H1 (cell line): Measurements from ENCODE around the gene GOSR1. TPM values are rescaled to one million over a fixed set of nuclear protein-coding genes. Genes with fewer than 3 reads are reported as not detected.

Source experiments
- CTCF ChIA-PET: fragments of 300-600 bp; sonication (Branson Sonifier 250); formaldehyde crosslinking; loops from one replicate; lab custom pipeline; 2021; ENCODE audit not compliant: partially characterized antibody; lab: Charles Lee
- POLR2A ChIA-PET: fragments of 300-600 bp; sonication (Branson Sonifier 250); formaldehyde crosslinking; loops from one replicate; lab custom pipeline; 2021; ENCODE audit warnings: inconsistent platforms; ENCODE audit not compliant: partially characterized antibody; lab: Charles Lee
- DNase-seq, 2 experiments: peaks; one replicate each; pipeline versions ENCODE4 v3.0.0 to v3.0.0-alpha.2; 2010 to 2022; ENCODE audit warnings: low spot score in 2 of 2, low read depth in 1 of 2, mixed read lengths in 1 of 2
- FAIRE-seq: peaks from 2 replicates; lab custom pipeline; 2011; peaks lifted over from hg19 to GRCh38; lab: Jason Lieb, UNC
- H2AFZ ChIP-seq: 2 replicates; pipeline ENCODE4 v1.8.1; 2012; ENCODE audit warnings: low read length, inconsistent platforms
- H2AK5ac ChIP-seq: 2 replicates; pipeline ENCODE4 v1.6.1; 2013; ENCODE audit warnings: low read depth, low read length
- H2BK120ac ChIP-seq: replicated peaks from 2 replicates; pipeline ENCODE3; 2013; ENCODE audit warnings: low read depth, low read length, inconsistent platforms
- H2BK12ac ChIP-seq: 2 replicates; pipeline ENCODE4 v1.6.1; 2013; ENCODE audit warnings: low read depth, low read length
- H2BK15ac ChIP-seq: 2 replicates; pipeline ENCODE4 v1.6.1; 2013; ENCODE audit warnings: low read length
- H2BK20ac ChIP-seq: 2 replicates; pipeline ENCODE4 v1.6.1; 2013; ENCODE audit warnings: low read length
- H2BK5ac ChIP-seq: 2 replicates; pipeline ENCODE4 v1.6.1; 2013; ENCODE audit warnings: low read depth, low read length
- H3K14ac ChIP-seq: 2 replicates; pipeline ENCODE4 v1.6.1; 2013; ENCODE audit warnings: inconsistent platforms; ENCODE audit not compliant: insufficient read length
- H3K18ac ChIP-seq: 2 replicates; pipeline ENCODE4 v1.6.1; 2013; ENCODE audit warnings: low read length; ENCODE audit errors: extremely low read depth
- H3K23ac ChIP-seq: 2 replicates; pipeline ENCODE4 v1.6.1; 2013; ENCODE audit warnings: inconsistent platforms; ENCODE audit not compliant: insufficient read length
- H3K23me2 ChIP-seq: 2 replicates; pipeline ENCODE4 v1.6.1; 2013; ENCODE audit warnings: low read depth, low read length
- H3K27ac ChIP-seq: 2 replicates; pipeline ENCODE4 v1.6.1; 2011; ENCODE audit warnings: low read depth, low read length, inconsistent platforms
- H3K27me3 ChIP-seq, 4 experiments: replicated peaks in 1 of 4; 1 replicate in 1 of 4; 2 replicates in 3 of 4; pipeline versions ENCODE4 v1.6.1 to v1.8.1; 2011 to 2013; ENCODE audit warnings: low read length in 3 of 4, mild to moderate bottlenecking in 3 of 4, inconsistent platforms in 2 of 4, mixed read lengths in 2 of 4, moderate library complexity in 1 of 4; ENCODE audit not compliant: control insufficient read depth in 3 of 4, insufficient read depth in 3 of 4; ENCODE audit errors: extremely low read depth in 1 of 4
- H3K36me3 ChIP-seq, 4 experiments: 2 replicates each; pipeline versions ENCODE4 v1.6.1 to v1.8.1; 2011 to 2013; ENCODE audit warnings: mild to moderate bottlenecking in 4 of 4, low read length in 3 of 4, moderate library complexity in 2 of 4, control low read depth in 1 of 4, inconsistent platforms in 1 of 4; ENCODE audit not compliant: insufficient read depth in 4 of 4, control insufficient read depth in 2 of 4
- H3K4ac ChIP-seq: replicated peaks from 2 replicates; pipeline ENCODE3; 2013; ENCODE audit warnings: low read length, low read depth, mixed read lengths, inconsistent platforms; ENCODE audit not compliant: insufficient read length
- H3K4me1 ChIP-seq, 4 experiments: replicated peaks in 1 of 4; 1 replicate in 1 of 4; 2 replicates in 3 of 4; pipeline versions ENCODE4 v1.6.1 to v1.8.1; 2011 to 2013; ENCODE audit warnings: low read length in 3 of 4, inconsistent platforms in 2 of 4, mixed read lengths in 1 of 4; ENCODE audit not compliant: insufficient read depth in 4 of 4, control insufficient read depth in 3 of 4
- H3K4me2 ChIP-seq, 2 experiments: 2 replicates each; pipeline versions ENCODE4 v1.6.1 to v1.8.1; 2011 to 2013; ENCODE audit warnings: low read depth in 2 of 2, low read length in 2 of 2, control low read depth in 1 of 2, inconsistent platforms in 1 of 2, mild to moderate bottlenecking in 1 of 2; ENCODE audit not compliant: insufficient read depth in 1 of 2
- H3K4me3 ChIP-seq, 4 experiments: fragments of 200-600, 300-600 bp in 1 of 4; sonication (generic), shearing (Covaris generic), sonication (Bioruptor Twin) in 1 of 4; 2 replicates each; pipeline versions ENCODE4 v1.5.1 to v1.8.1; 2011 to 2016; ENCODE audit warnings: low read length in 4 of 4, low read depth in 3 of 4, control low read depth in 2 of 4, inconsistent platforms in 2 of 4, mild to moderate bottlenecking in 2 of 4, mixed read lengths in 1 of 4, moderate library complexity in 1 of 4; ENCODE audit not compliant: insufficient read depth in 2 of 4; ENCODE audit errors: extremely low read depth in 1 of 4
- H3K56ac ChIP-seq: replicated peaks from 2 replicates; pipeline ENCODE3; 2013; ENCODE audit warnings: low read depth, mild to moderate bottlenecking, mixed read lengths, low read length, inconsistent platforms; ENCODE audit not compliant: insufficient read length
- H3K79me1 ChIP-seq: 2 replicates; pipeline ENCODE4 v1.6.1; 2013; ENCODE audit warnings: low read depth, low read length, control low read depth
- H3K79me2 ChIP-seq, 2 experiments: 2 replicates each; pipeline versions ENCODE4 v1.6.1 to v1.8.1; 2012 to 2013; ENCODE audit warnings: low read length in 2 of 2, mild to moderate bottlenecking in 2 of 2, inconsistent platforms in 1 of 2; ENCODE audit not compliant: insufficient read depth in 2 of 2, control insufficient read depth in 1 of 2
- H3K9ac ChIP-seq, 4 experiments: replicated peaks in 1 of 4; 1 replicate in 1 of 4; 2 replicates in 3 of 4; pipeline versions ENCODE4 v1.6.1 to v1.8.1; 2011 to 2013; ENCODE audit warnings: low read depth in 3 of 4, low read length in 3 of 4, control low read depth in 2 of 4, mild to moderate bottlenecking in 2 of 4, moderate library complexity in 2 of 4, inconsistent platforms in 1 of 4; ENCODE audit errors: extremely low read depth in 1 of 4
- H3K9me3 ChIP-seq, 2 experiments: 2 replicates each; pipeline versions ENCODE4 v1.6.1 to v1.8.1; 2012 to 2013; ENCODE audit warnings: mild to moderate bottlenecking in 2 of 2, moderate library complexity in 2 of 2, control low read depth in 1 of 2, inconsistent platforms in 1 of 2, low read depth in 1 of 2, low read length in 1 of 2, mixed read lengths in 1 of 2; ENCODE audit not compliant: insufficient read depth in 2 of 2
- H4K20me1 ChIP-seq, 2 experiments: replicated peaks in 1 of 2; 2 replicates each; pipeline versions ENCODE3 to v1.8.1; 2011 to 2013; ENCODE audit warnings: inconsistent platforms in 2 of 2, low read length in 2 of 2, mild to moderate bottlenecking in 1 of 2; ENCODE audit not compliant: insufficient read depth in 2 of 2, control insufficient read depth in 1 of 2
- H4K5ac ChIP-seq: 2 replicates; pipeline ENCODE4 v1.6.1; 2013; ENCODE audit warnings: low read length, low read depth, mixed read lengths, inconsistent platforms; ENCODE audit not compliant: insufficient read length
- H4K8ac ChIP-seq: 2 replicates; pipeline ENCODE4 v1.8.0; 2013; ENCODE audit warnings: mild to moderate bottlenecking, moderate library complexity, low read length, inconsistent platforms; ENCODE audit not compliant: insufficient read depth; ENCODE audit errors: extremely low read depth
- H4K91ac ChIP-seq: replicated peaks from 2 replicates; pipeline ENCODE3; 2013; ENCODE audit warnings: low read length, mixed read lengths, inconsistent platforms; ENCODE audit not compliant: insufficient read length
- CEBPB ChIP-seq: IDR thresholded peaks from 2 replicates; pipeline ENCODE4 v1.6.1; 2012; ENCODE audit warnings: low read depth, low read length
- CREB1 ChIP-seq: IDR thresholded peaks from 2 replicates; pipeline ENCODE4 v1.6.1; 2012; ENCODE audit warnings: inconsistent platforms
- GABPA ChIP-seq: IDR thresholded peaks from 2 replicates; pipeline ENCODE4 v1.6.1; 2011; ENCODE audit warnings: mild to moderate bottlenecking, low read length, moderate library complexity, borderline replicate concordance; ENCODE audit not compliant: insufficient read depth
- SIRT6 ChIP-seq: IDR thresholded peaks from one replicate; pipeline ENCODE4 v1.7.1; 2012; ENCODE audit warnings: low read length, inconsistent platforms
- SIX5 ChIP-seq: IDR thresholded peaks from 2 replicates; pipeline ENCODE4 v1.6.1; 2011; ENCODE audit warnings: mild to moderate bottlenecking, low read depth, low read length
- YY1 ChIP-seq: IDR thresholded peaks from 2 replicates; pipeline ENCODE4 v1.6.1; 2011; ENCODE audit warnings: low read depth, mild to moderate bottlenecking, low read length
- WGBS, 2 experiments: shearing (Covaris generic) in 1 of 2; methylation state at CpG; one replicate each; pipeline versions ENCODE4 v1.1.6 to v1.1.7; 2013 to 2015; ENCODE audit warnings: low lambda C conversion rate in 2 of 2, mixed read lengths in 2 of 2, inconsistent platforms in 1 of 2, low coverage in 1 of 2, missing lambda C conversion rate in 1 of 2; ENCODE audit not compliant: insufficient replicate concordance in 2 of 2, insufficient coverage in 1 of 2, insufficient read length in 1 of 2; ENCODE audit errors: extremely low coverage in 1 of 2, missing lambda C conversion rate in 1 of 2; 5-methylcytosine and 5-hydroxymethylcytosine counted together
- polyA plus RNA-seq, 7 experiments: library from polyadenylated mRNA; depleted of rRNA in 3 of 7; stranded (reverse) in 5 of 7; unstranded in 2 of 7; fragments of >200 nt in 5 of 7; fragments of 200-250 nt in 2 of 7; gene quantifications; 1 replicate in 5 of 7; 2 replicates in 1 of 7; 4 replicates in 1 of 7; pipeline versions ENCODE4 v1.2.1 to v1.2.3, GENCODE V29; 2011 to 2013; ENCODE audit warnings: missing spikeins in 2 of 7, mixed read lengths in 2 of 7
- total RNA-seq: library from RNA; stranded (reverse); fragmentation: NEBNext Ultra II Directional; extraction: Animal tissue kit (Norgen Biotek cat#: 25700); gene quantifications from 2 replicates; pipeline ENCODE4 v1.2.1, GENCODE V29; 2021

GOSR1 gene
- total and polyA plus RNA-seq, 2 of the 8 experiments (the other 6 are each of a cell fraction or from before 2014, with no cell fraction given): 9.2 to 43.3 TPM

- Histone ChIP-seq H3K4ac (no peak overlapping the region), H2AK5ac (no peak overlapping the region), H2BK120ac (no peak overlapping the region), H4K8ac (no peak overlapping the region), H4K20me1 (no peaks in the 10 kb centered on the region), H3K4me1 (no peaks in the 10 kb centered on the region), H3K4me3 (no peak overlapping the region), H3K79me1 (no peaks in the 10 kb centered on the region), H2AFZ (no peak overlapping the region), H3K23ac (no peak overlapping the region), H4K91ac (no peak overlapping the region), H3K27ac (no peak overlapping the region), H2BK15ac (no peak overlapping the region), H3K56ac (no peak overlapping the region), H2BK5ac (no peak overlapping the region), H3K14ac (no peak overlapping the region), H4K5ac (no peak overlapping the region), H3K4me2 (no peak overlapping the region), H2BK12ac (no peak overlapping the region), H3K36me3 (peaks cover 14 to 67% (median 42%) of the 10 kb centered on the region in 4 experiments), H3K9ac (no peak overlapping the region), H3K79me2 (no peaks in the 10 kb centered on the region), H3K9me3 (no peaks in the 10 kb centered on the region), H3K27me3 (no peaks in the 10 kb centered on the region), H3K18ac (no peak overlapping the region), H3K23me2 (no peaks in the 10 kb centered on the region), H2BK20ac (no peak overlapping the region)
- ChIA-PET CTCF (interaction anchor here (0.6 kb wide), 1 partner anchor 11 kb away, joined by 3 read pairs; no protein-coding TSS in a partner anchor), POLR2A (interaction anchor here (0.8 kb wide), 1 partner anchor 8 kb away, joined by 3 read pairs; no protein-coding TSS in a partner anchor)
- FAIRE-seq: no peak
- TF ChIP-seq YY1: no peak
- TF ChIP-seq CEBPB: no peak
- no peak for TF ChIP-seq CREB1
- no peak for TF ChIP-seq GABPA
- TF ChIP-seq SIX5: no peak
- no peak for TF ChIP-seq SIRT6
- WGBS, 2 experiments: 89% methylated on average over 2 of the region's 2 CpGs; no CpG with 5 or more reads in 1 of the 2 experiments
- no peak for DNase-seq
These were observed 16.6 kb downstream of the GOSR1 start for GRCh38 chr17:30493780-30494179.
